GM18499 (cell line): ENCODE results near the gene SLC25A31.

Experiments
- ATAC-seq: cut with Tn5 transposase; IDR thresholded peaks from one replicate; pipeline ENCODE4 v1.9.1; 2021; ENCODE audit warnings: moderate number of reproducible peaks; ENCODE audit not compliant: insufficient read depth, unreplicated experiment

Gene SLC25A31

DNA sequence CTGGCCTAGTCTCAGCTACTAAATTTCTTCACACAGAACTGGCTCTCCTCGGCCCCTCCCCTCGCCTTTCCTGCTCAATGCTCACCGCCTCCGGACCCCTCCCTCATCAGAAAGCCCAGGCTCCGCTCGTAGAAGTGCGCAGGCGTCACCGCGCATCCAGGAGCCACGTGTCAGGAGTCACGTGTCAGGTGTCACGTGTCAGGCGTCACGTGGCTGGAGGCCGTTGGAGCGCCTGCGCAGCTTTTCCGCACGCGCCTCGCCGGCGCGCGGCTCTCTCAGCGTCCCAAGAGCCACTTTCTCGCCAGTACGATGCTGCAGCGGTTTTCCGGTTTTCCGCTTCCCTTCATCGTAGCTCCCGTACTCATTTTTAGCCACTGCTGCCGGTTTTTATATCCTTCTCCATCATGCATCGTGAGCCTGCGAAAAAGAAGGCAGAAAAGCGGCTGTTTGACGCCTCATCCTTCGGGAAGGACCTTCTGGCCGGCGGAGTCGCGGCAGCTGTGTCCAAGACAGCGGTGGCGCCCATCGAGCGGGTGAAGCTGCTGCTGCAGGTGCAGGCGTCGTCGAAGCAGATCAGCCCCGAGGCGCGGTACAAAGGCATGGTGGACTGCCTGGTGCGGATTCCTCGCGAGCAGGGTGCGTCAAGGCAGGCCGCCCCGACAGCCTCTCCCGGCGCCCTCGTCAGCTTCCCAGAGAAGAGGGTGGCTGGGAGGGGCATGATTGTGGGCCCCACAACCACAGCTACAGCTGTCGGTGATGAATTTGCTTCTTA is at the start of gene SLC25A31:
Gene SLC25A31 (plus strand): TSS at position 259 of the 772 bp plus-strand sequence. CDS start 146 bp downstream, at position 405.
- no peak for ATAC-seq

- ATAC-seq, result no peak
These were observed 44.9 kb upstream of the SLC25A31 start for GRCh38 chr4:127685292-127685691.

GRCh38 chr4:127686658-127687057 is 43.5 kb upstream of the SLC25A31 start:
- ATAC-seq, result no peak

DNA sequence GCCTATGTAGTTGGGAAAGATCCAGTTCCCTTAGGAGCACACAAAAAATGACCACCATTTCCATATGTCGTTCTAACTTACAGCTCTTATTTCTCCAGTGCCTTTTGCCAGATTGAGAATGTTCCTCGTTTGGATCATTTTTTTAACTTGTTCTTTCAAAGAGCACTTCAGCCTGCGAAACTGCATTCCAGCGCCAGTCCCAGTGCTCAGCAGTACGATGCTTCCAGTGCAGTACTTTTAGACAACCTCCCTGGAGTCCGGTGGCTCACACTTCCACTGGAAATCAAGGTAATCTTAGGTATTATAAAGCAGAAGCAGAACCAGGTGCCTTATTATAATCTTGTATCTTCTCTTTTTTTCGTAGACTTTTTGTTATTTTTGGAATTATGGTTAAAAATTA is 42.6 kb upstream of the SLC25A31 start:
- no peak for ATAC-seq

GRCh38 chr4:127698789-127699200 is 31.4 kb upstream of the SLC25A31 start:
- ATAC-seq, result peak; percentile 100

GRCh38 chr4:127708985-127709384 is 21.2 kb upstream of the SLC25A31 start:
- no peak for ATAC-seq

DNA sequence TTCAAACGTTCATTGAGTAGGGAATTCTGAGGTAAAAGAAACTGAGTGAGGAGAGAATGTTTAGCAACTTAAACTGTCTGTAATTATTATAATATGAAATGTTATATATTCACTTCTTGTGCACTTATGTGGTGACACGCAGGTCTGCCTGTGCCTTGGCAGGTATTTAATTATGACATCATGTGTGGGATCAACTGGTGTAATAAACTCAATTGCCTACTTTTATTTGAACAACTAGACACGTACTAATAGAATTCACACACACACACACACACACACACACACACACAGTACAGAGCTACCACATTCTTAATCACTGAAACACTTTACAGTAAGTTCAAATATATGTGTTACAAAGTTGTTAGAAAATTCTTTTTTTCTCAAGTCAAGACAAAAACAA is 20.7 kb upstream of the SLC25A31 start:
- no peak for ATAC-seq

GRCh38 chr4:127731406-127731805 is 1.2 kb downstream of the SLC25A31 start:
- ATAC-seq, result no peak

- peak; percentile 63 for ATAC-seq
These were observed 2.6 kb downstream of the SLC25A31 start for GRCh38 chr4:127732623-127733328.

GRCh38 chr4:127734976-127735375 is 4.8 kb downstream of the SLC25A31 start:
- ATAC-seq, result no peak

DNA sequence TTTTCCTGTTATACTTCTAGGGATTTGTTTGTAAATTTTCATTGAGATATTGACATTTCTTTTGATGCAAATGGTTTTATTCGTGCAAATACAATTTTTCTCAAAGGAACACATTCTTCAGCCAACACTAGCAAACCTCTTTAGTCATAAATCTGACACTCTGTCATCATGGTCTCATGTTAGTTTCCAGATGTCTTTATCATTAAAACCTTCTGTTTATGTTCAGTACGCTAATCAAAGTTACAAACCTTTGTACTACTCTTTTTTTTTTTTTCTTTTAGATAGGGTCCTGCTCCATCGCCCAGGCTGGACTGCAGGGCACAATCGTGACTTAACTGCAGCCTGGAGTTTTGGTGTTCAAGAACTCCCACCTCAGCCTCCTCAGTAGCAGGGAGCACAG is 7.1 kb downstream of the SLC25A31 start:
- ATAC-seq, result no peak

GRCh38 chr4:127741247-127741646 is 11.0 kb downstream of the SLC25A31 start:
- no peak for ATAC-seq

DNA sequence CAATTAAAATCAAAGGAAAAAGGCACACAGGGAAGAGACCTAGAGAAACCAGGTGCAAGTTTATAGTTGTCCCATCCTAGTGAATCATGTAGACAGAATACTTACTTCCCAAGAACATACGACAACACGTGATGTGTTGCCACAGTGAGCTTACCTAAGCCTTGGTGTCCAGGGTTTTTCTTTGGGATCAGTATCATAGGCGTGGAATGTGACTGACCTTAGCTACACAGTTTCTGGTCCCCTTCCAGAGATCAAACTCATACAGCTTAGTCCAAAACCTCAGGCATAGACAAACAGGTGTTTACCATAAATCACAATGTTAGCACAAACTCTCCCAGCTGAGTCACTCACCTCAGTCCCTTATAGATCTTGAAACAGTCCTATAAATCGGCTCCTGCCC is 17.7 kb downstream of the SLC25A31 start:
- no peak for ATAC-seq

DNA sequence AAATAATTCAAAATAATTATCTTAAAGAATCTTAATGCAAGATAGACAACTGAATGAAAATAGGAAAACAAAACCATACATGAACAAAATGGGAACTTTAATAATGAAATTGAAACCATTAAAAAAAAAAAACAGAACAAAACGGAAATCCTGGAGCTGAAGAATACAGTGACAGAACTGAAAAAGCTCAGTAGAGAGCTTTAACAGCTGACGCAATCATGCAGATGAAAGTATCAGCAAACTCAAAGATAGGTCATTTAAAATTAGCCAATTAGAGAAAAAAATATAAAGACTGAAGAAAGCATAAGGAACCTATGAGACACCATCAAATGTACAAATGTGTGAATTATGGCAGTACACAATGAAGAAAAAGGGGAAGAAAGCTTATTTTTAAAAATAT is 18.8 kb downstream of the SLC25A31 start:
- ATAC-seq, result no peak

- no peak for ATAC-seq
These were observed 26.7 kb downstream of the SLC25A31 start for GRCh38 chr4:127756906-127757305.

GRCh38 chr4:127759228-127759820 is 29.1 kb downstream of the SLC25A31 start:
- no peak for ATAC-seq

DNA sequence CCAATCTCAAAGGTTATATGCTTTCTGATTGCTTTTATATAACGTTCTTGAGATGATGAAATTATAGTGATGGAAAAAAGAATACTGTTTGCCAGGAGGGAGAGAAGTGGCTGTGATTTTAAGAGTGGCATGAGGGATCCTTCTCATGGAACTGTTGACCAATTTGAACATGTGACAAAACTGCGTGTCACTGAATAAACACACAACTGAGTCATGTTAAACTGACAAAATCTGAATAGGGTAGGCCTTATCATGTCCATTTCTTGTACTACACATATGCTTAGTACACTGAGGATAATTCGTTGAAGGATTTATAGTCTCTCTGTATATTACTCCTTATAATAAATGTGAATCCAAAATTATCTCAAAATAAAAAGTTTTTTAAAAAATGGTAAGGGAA is 29.7 kb downstream of the SLC25A31 start:
- ATAC-seq, result no peak

GRCh38 chr4:127771535-127772275 is 41.5 kb downstream of the SLC25A31 start:
- no peak for ATAC-seq

DNA sequence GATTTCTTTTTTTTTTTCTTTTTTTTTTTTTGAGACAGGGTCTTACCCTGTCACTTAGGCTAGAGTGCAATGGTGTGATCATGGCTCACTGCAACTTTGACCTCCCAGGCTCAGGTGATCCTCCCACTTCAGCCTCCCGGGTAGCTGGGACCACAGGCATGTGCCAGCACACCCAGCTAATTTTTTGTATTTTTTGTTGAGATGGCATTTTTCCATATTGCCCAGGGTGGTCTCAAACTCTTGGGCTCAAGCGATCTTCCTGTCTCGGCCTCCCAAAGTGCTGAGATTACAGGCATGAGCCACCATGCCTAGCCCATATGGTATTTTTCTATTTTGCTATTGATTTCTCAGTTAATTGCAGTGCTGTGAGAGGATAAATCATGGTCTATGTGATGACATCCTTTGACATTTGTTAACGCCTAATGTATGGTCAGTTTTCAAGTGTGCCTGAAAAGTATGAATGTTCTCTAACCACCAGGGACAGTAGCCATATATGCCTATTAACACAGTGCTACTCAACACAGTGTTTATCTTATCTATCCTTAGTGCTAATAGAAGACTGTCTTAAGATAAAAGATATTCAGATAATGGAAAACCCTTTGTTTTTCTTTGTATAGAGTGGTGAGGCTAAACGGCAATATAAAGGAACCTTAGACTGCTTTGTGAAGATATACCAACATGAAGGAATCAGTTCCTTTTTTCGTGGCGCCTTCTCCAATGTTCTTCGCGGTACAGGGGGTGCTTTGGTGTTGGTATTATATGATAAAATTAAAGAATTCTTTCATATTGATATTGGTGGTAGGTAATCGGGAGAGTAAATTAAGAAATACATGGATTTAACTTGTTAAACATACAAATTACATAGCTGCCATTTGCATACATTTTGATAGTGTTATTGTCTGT is 42.8 kb downstream of the SLC25A31 start:
- no peak for ATAC-seq

GRCh38 chr4:127775843-127776242 is 45.6 kb downstream of the SLC25A31 start:
- ATAC-seq, result no peak
